ENCODE measurements around the gene CLDN1.

Gene CLDN1

DNA sequence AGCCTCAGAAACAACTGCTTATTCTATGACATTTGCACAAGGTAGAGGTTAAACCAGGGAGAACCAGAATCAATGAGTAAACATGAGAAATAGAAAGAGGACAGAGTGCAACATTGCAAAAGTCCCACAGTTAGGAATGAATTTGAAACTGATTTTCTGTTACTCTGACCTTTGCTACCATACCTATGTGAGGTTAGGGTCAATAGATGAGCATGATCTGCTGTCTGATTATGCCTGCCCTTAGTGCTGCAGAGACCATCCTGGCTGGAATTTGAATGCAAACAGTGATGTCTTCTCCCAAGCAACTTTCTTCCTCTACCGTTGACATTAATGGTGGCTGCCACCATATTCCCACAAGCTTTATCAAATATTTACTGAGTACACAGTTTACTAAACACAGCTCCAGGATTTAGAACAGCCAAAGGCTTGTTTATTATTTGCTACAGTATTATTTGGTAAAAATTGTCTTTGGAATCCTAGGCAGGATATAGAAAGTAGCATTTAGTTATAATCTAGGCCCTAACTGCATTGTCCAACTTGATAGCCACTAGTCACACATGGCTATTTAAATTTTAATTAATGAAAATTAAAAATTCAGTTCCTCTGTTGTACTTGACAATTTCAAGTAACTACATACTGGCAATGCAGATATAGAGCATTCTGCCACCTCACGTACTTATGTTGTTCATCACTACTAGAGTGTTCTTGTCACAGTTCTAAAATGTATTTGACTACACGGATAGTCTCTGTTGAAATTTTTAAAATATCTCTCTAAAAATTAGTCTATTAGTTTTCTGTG is 8.9 kb upstream of the CLDN1 start:
- DNase-seq = no peak

DNA sequence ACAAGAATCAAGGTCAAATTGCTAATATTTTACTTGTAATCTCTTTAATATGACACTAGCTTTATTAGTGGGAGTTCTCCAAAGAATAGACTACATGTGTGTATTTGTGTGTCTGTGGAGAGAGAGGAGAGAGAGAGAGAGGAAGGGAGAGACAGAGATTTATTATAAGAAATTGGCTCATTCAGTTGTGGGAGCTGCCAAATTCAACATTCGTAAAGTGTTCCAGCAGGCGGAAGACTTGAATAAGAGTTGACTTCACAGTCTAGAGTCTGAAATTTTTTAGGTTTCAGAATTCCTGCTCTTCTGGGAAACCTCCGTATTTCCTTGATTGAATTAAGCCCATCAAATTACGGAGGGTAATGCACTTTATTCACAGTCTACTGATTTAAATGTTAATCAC is 4.7 kb upstream of the CLDN1 start:
- DNase-seq = no peak

DNA sequence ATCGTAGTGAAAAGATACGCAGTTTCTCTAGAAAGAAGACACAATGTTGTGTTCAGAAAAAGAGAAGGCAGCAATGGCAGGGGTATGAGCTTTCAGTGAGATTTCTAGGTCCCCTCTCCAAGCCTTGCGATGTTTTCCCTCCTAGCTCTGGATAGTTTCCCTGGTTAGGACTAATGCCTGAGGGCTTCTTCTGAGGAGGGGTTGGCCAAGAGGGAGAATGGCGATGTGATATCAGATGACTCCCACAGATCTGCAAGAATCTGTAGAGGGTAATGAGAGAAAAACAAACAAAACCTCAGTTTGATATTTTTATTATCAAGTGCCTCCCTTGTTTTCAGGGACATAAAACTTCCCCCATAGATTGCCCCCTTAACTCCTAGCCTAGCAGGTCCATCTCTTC is 4.1 kb upstream of the CLDN1 start:
- no peak for DNase-seq

GRCh38 chr3:190325923-190326322 is 3.7 kb upstream of the CLDN1 start:
- no peak for DNase-seq

- DNase-seq = peak; percentile 71 to 80
These were observed 990 bp upstream of the CLDN1 start for GRCh38 chr3:190323246-190323626.

- no peak for DNase-seq
These were observed 479 bp upstream of the CLDN1 start for GRCh38 chr3:190322604-190323245.

GRCh38 chr3:190320594-190321362 is 1.5 kb downstream of the CLDN1 start:
- DNase-seq = no peak

- no peak for DNase-seq
These were observed 2.6 kb downstream of the CLDN1 start for GRCh38 chr3:190319660-190320059.

DNA sequence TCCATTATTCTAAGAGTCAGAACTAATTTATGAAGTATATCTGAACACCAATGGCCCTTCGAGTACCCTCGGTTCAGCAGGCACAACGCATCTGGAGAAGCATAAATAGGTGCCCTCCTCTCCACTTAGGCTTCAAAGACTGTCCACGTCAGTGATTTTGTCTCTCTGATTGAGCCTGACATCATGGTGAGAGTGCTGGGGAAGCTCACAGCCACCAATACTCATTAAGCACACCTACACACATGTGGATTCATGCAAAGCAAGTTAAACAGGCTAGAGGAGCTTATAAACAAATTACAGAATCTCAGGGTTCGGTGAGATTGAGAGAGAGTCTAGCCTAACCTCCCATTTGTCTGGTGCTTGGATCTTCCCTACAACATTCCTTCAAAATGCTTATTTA is 3.6 kb downstream of the CLDN1 start:
- no peak for DNase-seq

DNA sequence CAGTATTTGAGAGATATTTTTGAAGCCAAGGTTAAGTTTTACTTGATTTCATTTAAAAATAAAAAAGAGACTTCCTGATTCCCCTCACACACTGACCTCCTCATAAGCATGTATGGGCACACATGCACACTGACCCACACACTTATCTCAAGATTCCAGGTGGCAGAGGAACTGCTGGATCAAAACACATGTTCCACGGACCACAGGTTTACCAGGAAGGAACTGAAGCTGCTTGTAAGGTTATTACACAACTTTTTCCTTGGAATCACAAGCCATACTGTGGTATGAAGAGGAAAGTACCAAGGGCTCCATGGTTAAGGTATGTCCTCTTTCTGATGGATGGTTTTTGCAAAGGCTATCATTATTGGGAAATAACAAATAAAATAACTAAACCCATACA is 7.5 kb downstream of the CLDN1 start:
- no peak for DNase-seq

- DNase-seq = no peak
These were observed 12.8 kb downstream of the CLDN1 start for GRCh38 chr3:190309414-190309813.

GRCh38 chr3:190308154-190308553 is 14.1 kb downstream of the CLDN1 start:
- DNase-seq = no peak

GRCh38 chr3:190307164-190307545 is 15.1 kb downstream of the CLDN1 start:
- DNase-seq = no peak

DNA sequence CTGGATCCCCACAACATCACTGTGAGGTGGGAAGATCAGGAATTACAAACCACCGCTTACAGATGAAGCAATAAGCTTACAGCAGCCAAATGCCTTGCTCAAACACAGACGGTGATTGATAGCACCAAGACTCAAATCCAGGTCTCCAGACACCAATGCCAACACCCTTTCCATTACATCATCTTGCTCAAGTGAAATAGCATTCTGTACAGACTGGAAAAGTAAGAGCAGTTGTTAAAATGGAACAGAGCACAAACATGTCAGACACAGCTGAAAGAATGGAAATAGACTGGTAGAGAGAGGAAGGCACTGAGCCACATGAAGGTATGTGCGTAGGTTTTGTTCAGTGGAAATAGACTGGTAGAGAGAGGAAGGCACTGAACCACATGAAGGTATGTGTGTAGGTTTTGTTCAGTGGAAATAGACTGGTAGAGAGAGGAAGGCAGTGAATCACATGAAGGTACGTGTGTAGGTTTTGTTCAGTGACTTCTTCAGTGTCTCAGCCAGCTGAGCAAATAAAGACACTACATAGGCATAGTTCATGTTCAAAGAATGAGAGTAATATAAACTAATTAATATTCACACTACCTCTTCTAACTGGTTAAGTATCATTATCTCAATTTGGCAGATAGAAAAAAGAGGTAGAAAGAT is 15.6 kb downstream of the CLDN1 start:
- DNase-seq = no peak

DNA sequence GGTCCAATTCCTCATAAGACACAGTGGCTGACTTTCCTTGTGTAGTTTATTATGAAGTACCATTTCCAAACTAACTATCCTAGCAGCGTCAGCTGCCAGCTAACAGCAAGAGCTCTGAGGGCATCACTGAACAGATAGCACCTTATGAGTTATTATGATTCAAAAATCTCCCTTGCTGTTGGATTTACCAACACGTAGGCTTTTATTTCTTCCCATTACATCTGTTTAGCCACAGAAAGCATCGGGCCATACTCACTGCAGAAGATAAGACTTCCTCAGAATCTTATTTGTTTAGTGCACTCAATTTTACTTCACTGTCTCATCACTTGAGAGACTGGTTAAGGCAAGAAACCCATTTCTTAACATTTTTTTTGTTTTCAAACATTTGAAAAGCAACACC is 16.2 kb downstream of the CLDN1 start:
- DNase-seq = no peak

DNA sequence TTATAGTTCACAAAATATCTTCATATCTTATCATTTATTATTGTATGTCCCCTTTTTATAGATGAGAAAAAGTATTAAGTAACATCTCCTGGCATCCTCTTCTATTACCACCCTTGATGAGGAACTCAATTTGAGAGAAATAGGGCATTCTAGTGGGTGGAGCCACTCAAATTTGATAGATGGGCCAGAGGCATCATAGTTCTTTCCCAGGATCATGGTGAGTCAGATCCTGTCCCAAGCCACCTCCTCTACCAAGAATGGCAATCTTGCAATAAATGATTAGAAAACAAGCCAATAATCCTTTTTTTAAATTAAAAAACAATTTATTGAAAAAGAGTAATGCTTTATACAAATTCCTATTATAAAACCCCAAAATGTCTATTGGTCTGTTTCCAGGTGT is 16.8 kb downstream of the CLDN1 start:
- no peak for DNase-seq

GRCh38 chr3:190303884-190304283 is 18.4 kb downstream of the CLDN1 start:
- DNase-seq = no peak

GRCh38 chr3:190302212-190302867 is 19.9 kb downstream of the CLDN1 start:
- DNase-seq = no peak

DNA sequence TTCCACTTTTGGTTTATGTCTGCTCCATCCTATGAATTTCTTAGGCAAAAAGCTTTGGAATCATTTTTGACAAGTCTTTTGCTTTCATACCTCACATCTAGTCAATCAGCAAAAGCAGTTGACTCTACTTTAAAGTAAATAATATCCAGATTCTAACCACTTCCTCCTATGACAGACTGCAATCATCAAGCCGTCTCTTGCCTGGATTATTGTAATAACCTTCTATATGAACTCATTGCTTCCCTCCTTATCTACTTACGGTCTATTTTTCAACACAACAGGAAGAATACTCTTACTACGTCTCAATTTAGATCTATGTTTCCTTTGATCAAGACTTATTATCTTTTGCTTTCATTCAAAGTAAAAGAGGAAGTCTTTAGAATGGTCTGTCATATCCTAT is 20.7 kb downstream of the CLDN1 start:
- peak in 1 of 2 donors; percentile 17 for DNase-seq

DNA sequence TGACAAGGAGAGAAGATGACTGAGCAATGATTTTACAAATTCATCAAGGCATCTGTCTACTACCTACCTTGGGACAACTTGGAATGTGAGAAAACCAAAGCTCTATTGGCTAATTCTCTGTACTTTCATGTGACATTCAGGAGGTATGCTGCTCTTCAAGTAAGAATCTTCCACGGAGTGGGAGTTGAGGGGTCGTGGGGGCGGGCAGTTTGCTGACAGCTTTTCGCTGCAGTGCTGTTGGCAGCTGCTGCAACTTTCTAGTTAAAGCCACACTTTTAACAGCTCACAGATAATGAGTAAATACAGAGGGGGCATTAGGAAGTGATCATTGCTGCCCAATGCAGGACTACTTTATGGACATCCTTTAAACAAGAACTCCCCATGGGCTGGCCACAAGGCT is 22.3 kb downstream of the CLDN1 start:
- DNase-seq = no peak

GRCh38 chr3:190294030-190294429 is 28.2 kb downstream of the CLDN1 start:
- DNase-seq = no peak

DNA sequence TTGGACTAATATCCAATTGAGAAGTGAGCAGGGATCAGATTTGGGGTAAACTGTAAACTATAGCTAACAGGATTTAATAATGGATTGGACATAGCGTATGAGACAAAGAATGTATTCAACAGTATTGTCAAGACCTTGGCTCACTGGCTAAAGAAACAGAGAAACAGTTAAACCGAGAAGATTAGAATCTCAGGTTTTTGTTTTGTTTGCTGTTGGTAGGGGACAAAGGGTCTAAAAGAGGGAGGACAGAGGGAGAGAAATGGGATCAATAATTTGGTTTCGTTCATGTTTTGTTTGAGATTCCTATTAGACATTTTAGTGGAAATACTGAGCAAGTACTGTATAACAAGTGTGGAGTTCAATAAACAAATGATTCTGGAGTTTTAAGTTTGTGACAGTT is 28.6 kb downstream of the CLDN1 start:
- no peak for DNase-seq

Data from inflammatory macrophage (primary cell).